Hepatocyte (in vitro differentiated cells): ENCODE measurements around the gene CHD6. TPM values are rescaled to one million over a fixed set of nuclear protein-coding genes. Genes with fewer than 3 reads are reported as not detected.

Experiments
- DNase-seq: peaks from one replicate; pipeline ENCODE4 v3.0.0-alpha.2; 2016; ENCODE audit warnings: low spot score
- H2AFZ ChIP-seq: fragments of 200-600 bp; sonication (generic); 2 replicates; pipeline ENCODE4 v1.6.0; 2016; ENCODE audit warnings: antibody characterized with exemption, mild to moderate bottlenecking
- H3K27ac ChIP-seq: fragments of 200-600 bp; sonication (generic); 2 replicates; pipeline ENCODE4 v1.5.1; 2016; ENCODE audit warnings: mild to moderate bottlenecking
- H3K27me3 ChIP-seq: fragments of 200-600 bp; sonication (generic); 2 replicates; pipeline ENCODE4 v1.6.1; 2016
- H3K36me3 ChIP-seq: fragments of 200-600 bp; sonication (generic); replicated peaks from 2 replicates; pipeline ENCODE4 v1.5.1; 2016; ENCODE audit warnings: low read depth; ENCODE audit not compliant: insufficient read depth
- H3K4me1 ChIP-seq: fragments of 200-600 bp; sonication (generic); 2 replicates; pipeline ENCODE4 v1.5.1; 2016; ENCODE audit warnings: mild to moderate bottlenecking, moderate library complexity; ENCODE audit not compliant: insufficient read depth
- H3K4me2 ChIP-seq: fragments of 200-600 bp; sonication (generic); 2 replicates; pipeline ENCODE4 v1.6.0; 2016
- H3K4me3 ChIP-seq: fragments of 200-600 bp; sonication (generic); 2 replicates; pipeline ENCODE4 v1.5.1; 2016; ENCODE audit warnings: mild to moderate bottlenecking
- H3K79me2 ChIP-seq: fragments of 200-600 bp; sonication (generic); 2 replicates; pipeline ENCODE4 v1.6.0; 2017; ENCODE audit warnings: mild to moderate bottlenecking
- H3K9me2 ChIP-seq: fragments of 200-600 bp; sonication (generic); replicated peaks from 2 replicates; pipeline ENCODE4 v1.6.0; 2017; ENCODE audit warnings: mild to moderate bottlenecking; ENCODE audit not compliant: insufficient read depth
- H3K9me3 ChIP-seq: fragments of 200-600 bp; sonication (generic); 2 replicates; pipeline ENCODE4 v1.5.1; 2016; ENCODE audit warnings: low read depth, mild to moderate bottlenecking
- H4K20me1 ChIP-seq: fragments of 200-600 bp; sonication (generic); 2 replicates; pipeline ENCODE4 v1.6.0; 2016; ENCODE audit warnings: mild to moderate bottlenecking; ENCODE audit not compliant: insufficient read depth, poor library complexity, severe bottlenecking
- CTCF ChIP-seq: fragments of 200-600 bp; sonication (generic); IDR thresholded peaks from 2 replicates; pipeline ENCODE4 v1.5.1; 2016; ENCODE audit warnings: antibody characterized with exemption, mild to moderate bottlenecking; ENCODE audit not compliant: poor library complexity
- EZH2 ChIP-seq: fragments of 200-600 bp; sonication (generic); IDR thresholded peaks from 2 replicates; pipeline ENCODE4 v1.6.1; 2016; ENCODE audit warnings: antibody characterized with exemption, mild to moderate bottlenecking, borderline replicate concordance
- EZH2phosphoT487 ChIP-seq: fragments of 200-600 bp; sonication (generic); IDR thresholded peaks from one replicate; pipeline ENCODE4 v1.6.1; 2018; ENCODE audit warnings: antibody characterized with exemption, mild to moderate bottlenecking, low read depth, moderate library complexity; ENCODE audit not compliant: unreplicated experiment, severe bottlenecking
- WGBS: methylation state at CpG from one replicate; pipeline ENCODE4 v1.1.6; 2016; ENCODE audit warnings: low lambda C conversion rate; ENCODE audit errors: missing lambda C conversion rate; 5-methylcytosine and 5-hydroxymethylcytosine counted together
- polyA plus RNA-seq: library from polyadenylated mRNA; unstranded; fragments of >200 nt; fragmentation: Nextera tagmentation; extraction: Ambion mirVana; gene quantifications from 2 replicates; pipeline ENCODE4 v1.2.1, GENCODE V29; 2016
- total RNA-seq: library from RNA; depleted of rRNA; stranded (reverse); fragments of >200 nt; gene quantifications from 2 replicates; pipeline ENCODE4 v1.2.3, GENCODE V29; 2014

CHD6 gene
- total and polyA plus RNA-seq, 2 experiments from 2014 or later: 31.0 to 56.0 TPM

GRCh38 chr20:41632896-41633295, 14.7 kb upstream of the CHD6 start:
- Histone ChIP-seq H4K20me1 (no peaks in the 10 kb centered on the region), H3K9me2 (no peaks in the 10 kb centered on the region), H3K9me3 (no peaks in the 10 kb centered on the region), H3K4me1 (no peaks in the 10 kb centered on the region), H3K79me2 (no peaks in the 10 kb centered on the region), H3K36me3 (no peaks in the 10 kb centered on the region), H3K4me2 (no peak overlapping the region), H3K4me3 (no peak overlapping the region), H2AFZ (no peak overlapping the region), H3K27ac (no peak overlapping the region), H3K27me3 (no peaks in the 10 kb centered on the region)
- WGBS: 93% methylated on average over 2 of the region's 2 CpGs
- TF ChIP-seq EZH2phosphoT487 (no peak), EZH2 (no peak), CTCF (no peak)
- DNase-seq: no peak

GRCh38 chr20:41631826-41632225, 13.6 kb upstream of the CHD6 start:
- H2AFZ ChIP-seq: no peak overlapping the region
- H3K4me1 ChIP-seq: no peaks in the 10 kb centered on the region
- H3K79me2 ChIP-seq: no peaks in the 10 kb centered on the region
- H3K36me3 ChIP-seq: no peaks in the 10 kb centered on the region
- no peak overlapping the region for H3K4me2 ChIP-seq
- no peak overlapping the region for H3K27ac ChIP-seq
- no peaks in the 10 kb centered on the region for H4K20me1 ChIP-seq
- no peak for DNase-seq
- no peaks in the 10 kb centered on the region for H3K9me2 ChIP-seq
- no peaks in the 10 kb centered on the region for H3K27me3 ChIP-seq
- no peak for TF ChIP-seq EZH2phosphoT487
- no peak for TF ChIP-seq CTCF
- no peak for TF ChIP-seq EZH2
- H3K4me3 ChIP-seq: no peak overlapping the region
- WGBS: 82% methylated on average over 4 of the region's 4 CpGs
- no peaks in the 10 kb centered on the region for H3K9me3 ChIP-seq

GRCh38 chr20:41630846-41631245, 12.7 kb upstream of the CHD6 start:
- WGBS: 95% methylated on average over 1 of the region's 1 CpG
- Histone ChIP-seq H2AFZ (no peak overlapping the region), H3K4me3 (no peak overlapping the region), H3K4me1 (no peaks in the 10 kb centered on the region), H4K20me1 (no peaks in the 10 kb centered on the region), H3K27ac (no peak overlapping the region), H3K4me2 (no peak overlapping the region), H3K36me3 (no peaks in the 10 kb centered on the region), H3K27me3 (no peaks in the 10 kb centered on the region), H3K79me2 (no peaks in the 10 kb centered on the region), H3K9me2 (no peaks in the 10 kb centered on the region), H3K9me3 (no peaks in the 10 kb centered on the region)
- TF ChIP-seq EZH2 (no peak), CTCF (no peak), EZH2phosphoT487 (no peak)
- no peak for DNase-seq

GRCh38 chr20:41627611-41628244, 9.6 kb upstream of the CHD6 start:
- H3K27ac ChIP-seq: no peak overlapping the region
- no peaks in the 10 kb centered on the region for H4K20me1 ChIP-seq
- H2AFZ ChIP-seq: no peak overlapping the region
- H3K4me1 ChIP-seq: no peaks in the 10 kb centered on the region
- no peak for TF ChIP-seq EZH2
- TF ChIP-seq CTCF: no peak
- no peak for TF ChIP-seq EZH2phosphoT487
- no peak for DNase-seq
- no peak overlapping the region for H3K4me2 ChIP-seq
- H3K27me3 ChIP-seq: no peaks in the 10 kb centered on the region
- no peaks in the 10 kb centered on the region for H3K79me2 ChIP-seq
- H3K4me3 ChIP-seq: no peak overlapping the region
- H3K36me3 ChIP-seq: no peaks in the 10 kb centered on the region
- H3K9me2 ChIP-seq: no peaks in the 10 kb centered on the region
- no peaks in the 10 kb centered on the region for H3K9me3 ChIP-seq
- WGBS: 93% methylated on average over 5 of the region's 5 CpGs
